H9 (cell line): Measurements from ENCODE around the gene RAB30. TPM values are rescaled to one million over a fixed set of nuclear protein-coding genes. Genes with fewer than 3 reads are reported as not detected.

Experiments used
- DNase-seq: peaks from one replicate; pipeline ENCODE4 v3.0.0-alpha.2; 2017
- H2AFZ ChIP-seq: one replicate; pipeline ENCODE4 v1.6.1; 2013; ENCODE audit warnings: mild to moderate bottlenecking, low read length, control low read depth, moderate library complexity
- H2AK5ac ChIP-seq: 2 replicates; pipeline ENCODE4 v1.6.1; 2013; ENCODE audit warnings: low read length, control low read depth, mixed read lengths; ENCODE audit not compliant: insufficient read length
- H2BK120ac ChIP-seq: one replicate; pipeline ENCODE4 v1.6.1; 2013; ENCODE audit warnings: low read depth, mild to moderate bottlenecking, low read length, control low read depth, inconsistent platforms; ENCODE audit not compliant: poor library complexity, severe bottlenecking
- H2BK12ac ChIP-seq: 2 replicates; pipeline ENCODE4 v1.6.1; 2013; ENCODE audit warnings: low read length, control low read depth, mixed read lengths, low read depth; ENCODE audit not compliant: insufficient read length
- H2BK15ac ChIP-seq: 2 replicates; pipeline ENCODE4 v1.6.1; 2013; ENCODE audit warnings: low read depth, low read length, control low read depth
- H2BK20ac ChIP-seq: one replicate; pipeline ENCODE4 v1.6.1; 2013; ENCODE audit warnings: low read depth, mild to moderate bottlenecking, low read length, control low read depth, inconsistent platforms; ENCODE audit not compliant: poor library complexity, severe bottlenecking
- H2BK5ac ChIP-seq: 2 replicates; pipeline ENCODE4 v1.6.1; 2013; ENCODE audit warnings: low read length, control low read depth, mixed read lengths; ENCODE audit not compliant: insufficient read length
- H3K14ac ChIP-seq: 2 replicates; pipeline ENCODE4 v1.6.1; 2013; ENCODE audit warnings: low read length, control low read depth; ENCODE audit not compliant: insufficient read depth
- H3K18ac ChIP-seq: 2 replicates; pipeline ENCODE4 v1.6.1; 2013; ENCODE audit warnings: low read depth, mild to moderate bottlenecking, mixed read lengths, low read length, control low read depth; ENCODE audit not compliant: insufficient read length
- H3K23ac ChIP-seq: 2 replicates; pipeline ENCODE4 v1.6.1; 2013; ENCODE audit warnings: low read length, control low read depth, mixed read lengths, low read depth; ENCODE audit not compliant: insufficient read length
- H3K23me2 ChIP-seq: 2 replicates; pipeline ENCODE4 v1.6.1; 2013; ENCODE audit warnings: low read depth, mild to moderate bottlenecking, mixed read lengths, low read length, control low read depth; ENCODE audit not compliant: insufficient read length, poor library complexity, severe bottlenecking
- H3K27ac ChIP-seq: 2 replicates; pipeline ENCODE4 v1.5.1; 2013; ENCODE audit warnings: low read length, control low read depth, mixed read lengths, low read depth; ENCODE audit not compliant: insufficient read length
- H3K27me3 ChIP-seq: 2 replicates; pipeline ENCODE4 v1.6.1; 2013; ENCODE audit warnings: low read length, control low read depth, inconsistent platforms; ENCODE audit not compliant: insufficient read depth
- H3K4ac ChIP-seq: 2 replicates; pipeline ENCODE4 v1.6.1; 2013; ENCODE audit warnings: low read depth, mild to moderate bottlenecking, control low read depth, inconsistent platforms, low read length, moderate library complexity
- H3K4me1 ChIP-seq: 2 replicates; pipeline ENCODE4 v1.6.1; 2013; ENCODE audit warnings: low read length, control low read depth, inconsistent platforms; ENCODE audit not compliant: insufficient read depth
- H3K4me2 ChIP-seq: 2 replicates; pipeline ENCODE4 v1.6.1; 2013; ENCODE audit warnings: low read length, control low read depth, mixed read lengths; ENCODE audit not compliant: insufficient read length, insufficient read depth
- H3K56ac ChIP-seq: 2 replicates; pipeline ENCODE4 v1.6.1; 2013; ENCODE audit warnings: low read depth, mild to moderate bottlenecking, mixed read lengths, low read length, control low read depth; ENCODE audit not compliant: insufficient read length
- H3K79me1 ChIP-seq: 2 replicates; pipeline ENCODE4 v1.6.1; 2013; ENCODE audit warnings: low read depth, mild to moderate bottlenecking, moderate library complexity, low read length, control low read depth, inconsistent platforms; ENCODE audit not compliant: insufficient read depth, poor library complexity, severe bottlenecking
- H3K79me2 ChIP-seq: 2 replicates; pipeline ENCODE4 v1.6.1; 2013; ENCODE audit warnings: low read length, control low read depth, inconsistent platforms; ENCODE audit not compliant: insufficient read depth
- H3K9ac ChIP-seq: 2 replicates; pipeline ENCODE4 v1.6.1; 2013; ENCODE audit warnings: low read length, control low read depth, mixed read lengths; ENCODE audit not compliant: insufficient read length; ENCODE audit errors: extremely low read depth
- H3K9me3 ChIP-seq: one replicate; pipeline ENCODE4 v1.6.1; 2013; ENCODE audit warnings: low read depth, low read length, inconsistent platforms; ENCODE audit not compliant: control insufficient read depth
- H3T11ph ChIP-seq: one replicate; pipeline ENCODE4 v1.6.1; 2013; ENCODE audit warnings: mild to moderate bottlenecking, low read length, control low read depth, inconsistent platforms
- H4K20me1 ChIP-seq: one replicate; pipeline ENCODE4 v1.6.1; 2013; ENCODE audit not compliant: control insufficient read depth, insufficient read length, insufficient read depth
- H4K5ac ChIP-seq: 2 replicates; pipeline ENCODE4 v1.6.1; 2013; ENCODE audit warnings: low read depth, mild to moderate bottlenecking, mixed read lengths, low read length, control low read depth; ENCODE audit not compliant: insufficient read length
- H4K8ac ChIP-seq: replicated peaks from 2 replicates; pipeline ENCODE4 v1.6.1; 2013; ENCODE audit warnings: low read length, control low read depth, mixed read lengths, low read depth; ENCODE audit not compliant: insufficient read length
- H4K91ac ChIP-seq: 2 replicates; pipeline ENCODE4 v1.6.1; 2013; ENCODE audit warnings: low read depth, mild to moderate bottlenecking, moderate library complexity, mixed read lengths, low read length, control low read depth; ENCODE audit not compliant: insufficient read length
- H3K27ac Mint-ChIP-seq, 3 experiments: 2 replicates in 2 of 3; 3 replicates in 1 of 3; pipeline ENCODE4 v1.8.0; 2020 to 2021; ENCODE audit warnings: mixed read lengths in 3 of 3, mild to moderate bottlenecking in 1 of 3, moderate library complexity in 1 of 3
- H3K27me3 Mint-ChIP-seq: 2 replicates; pipeline ENCODE4 v1.8.0; 2021; ENCODE audit warnings: low read depth, mild to moderate bottlenecking, moderate library complexity, mixed read lengths
- H3K36me3 Mint-ChIP-seq, 3 experiments: 2 replicates in 2 of 3; 3 replicates in 1 of 3; pipeline ENCODE4 v1.8.0; 2020 to 2021; ENCODE audit warnings: low read depth in 3 of 3, mixed read lengths in 3 of 3; ENCODE audit not compliant: insufficient read depth in 1 of 3
- H3K4me1 Mint-ChIP-seq, 2 experiments: 2 replicates each; pipeline ENCODE4 v1.8.0; 2020; ENCODE audit warnings: mixed read lengths in 2 of 2
- H3K4me3 Mint-ChIP-seq, 2 experiments: 2 replicates in 1 of 2; 3 replicates in 1 of 2; pipeline ENCODE4 v1.8.0; 2020 to 2021; ENCODE audit warnings: mild to moderate bottlenecking in 2 of 2, mixed read lengths in 2 of 2, moderate library complexity in 1 of 2
- H3K9me3 Mint-ChIP-seq, 2 experiments: 2 replicates in 1 of 2; 3 replicates in 1 of 2; pipeline ENCODE4 v1.8.0; 2020; ENCODE audit warnings: mild to moderate bottlenecking in 2 of 2, mixed read lengths in 2 of 2, moderate library complexity in 1 of 2
- CTCF ChIP-seq: fragments of 200-600 bp; sonication (generic); conservative IDR thresholded peaks from 3 replicates; pipeline ENCODE4 v1.8.0; 2021; ENCODE audit warnings: antibody characterized with exemption, mild to moderate bottlenecking
- WGBS: extraction: QIAGEN DNeasy Blood & Tissue Kit; methylation state at CpG from one replicate; pipeline ENCODE4 v1.1.7; 2013; ENCODE audit warnings: missing lambda C conversion rate, low lambda C conversion rate, mixed read lengths; ENCODE audit not compliant: insufficient read length; ENCODE audit errors: extremely low coverage; 5-methylcytosine and 5-hydroxymethylcytosine counted together
- total RNA-seq: library from RNA; stranded (reverse); gene quantifications from 2 replicates; pipeline ENCODE4 v1.2.1, GENCODE V29; 2021

Gene RAB30
- total RNA-seq, 1 experiment from 2014 or later, result 4.8 TPM

GRCh38 chr11:83047515-83048225 is 24.0 kb downstream of the RAB30 start:
- H3K4ac ChIP-seq, result no peak overlapping the region
- TF ChIP-seq CTCF, result no peak
- H2BK15ac ChIP-seq, result no peak overlapping the region
- peak overlapping the region in 1 of 3 experiments; percentile 15; a peak in 3 of 7 replicates for H3K27ac Mint-ChIP-seq
- H2BK5ac ChIP-seq, result no peak overlapping the region
- H2AFZ ChIP-seq, result no peak overlapping the region
- no peak overlapping the region for H3K27ac ChIP-seq
- H2BK12ac ChIP-seq, result no peak overlapping the region
- no peak overlapping the region for H3K56ac ChIP-seq
- H3K36me3 Mint-ChIP-seq, result no peaks in the 10 kb centered on the region
- H3K23ac ChIP-seq, result no peak overlapping the region
- peaks cover 7% of the 10 kb centered on the region for H3K4me1 ChIP-seq
- H3K18ac ChIP-seq, result no peak overlapping the region
- peaks cover 15 to 20% of the 10 kb centered on the region in 2 experiments for H3K4me1 Mint-ChIP-seq
- no peak overlapping the region for H3K4me2 ChIP-seq
- no peak overlapping the region for H3K14ac ChIP-seq
- no peaks in the 10 kb centered on the region for H3K23me2 ChIP-seq
- no peak overlapping the region for H4K5ac ChIP-seq
- no peaks in the 10 kb centered on the region for H4K20me1 ChIP-seq
- no peak overlapping the region for H3K4me3 Mint-ChIP-seq
- H2AK5ac ChIP-seq, result no peak overlapping the region
- no peaks in the 10 kb centered on the region for H3K79me1 ChIP-seq
- WGBS, result no CpG with 5 or more reads among the region's 4 CpGs
- no peak overlapping the region for H3T11ph ChIP-seq
- H2BK20ac ChIP-seq, result no peak overlapping the region
- no peaks in the 10 kb centered on the region for H3K9me3 ChIP-seq
- H4K8ac ChIP-seq, result no peak overlapping the region
- no peak overlapping the region for H4K91ac ChIP-seq
- H2BK120ac ChIP-seq, result no peak overlapping the region
- H3K79me2 ChIP-seq, result no peaks in the 10 kb centered on the region; the same call in 1 of the 2 replicates
- no peaks in the 10 kb centered on the region for H3K9me3 Mint-ChIP-seq
- H3K9ac ChIP-seq, result no peak overlapping the region
- no peaks in the 10 kb centered on the region for H3K27me3 Mint-ChIP-seq
- DNase-seq, result no peak
- no peaks in the 10 kb centered on the region for H3K27me3 ChIP-seq
